Neuron (in vitro differentiated cells): Measurements from ENCODE around the gene TRIM25.
"Not testable (repeated sequence)": the region's sequence is repeated elsewhere in the genome, so short reads cannot be mapped to it uniquely, and the experiment has no call there.

Source experiments
- H2AFZ ChIP-seq: one replicate; pipeline ENCODE4 v1.6.1; 2013; ENCODE audit warnings: low read depth, mild to moderate bottlenecking, inconsistent platforms, low read length, moderate library complexity
- H3K27me3 ChIP-seq: one replicate; pipeline ENCODE4 v1.6.1; 2013; ENCODE audit warnings: low read length; ENCODE audit not compliant: insufficient read depth
- H3K36me3 ChIP-seq: one replicate; pipeline ENCODE4 v1.6.1; 2013; ENCODE audit warnings: low read length; ENCODE audit not compliant: insufficient read depth
- H3K4me1 ChIP-seq: one replicate; pipeline ENCODE4 v1.6.1; 2013; ENCODE audit warnings: low read length; ENCODE audit not compliant: insufficient read depth
- H3K4me3 ChIP-seq: 2 replicates; pipeline ENCODE4 v1.5.1; 2013; ENCODE audit warnings: mild to moderate bottlenecking, low read length, moderate library complexity
- H3K9me3 ChIP-seq: one replicate; pipeline ENCODE4 v1.6.1; 2013; ENCODE audit warnings: low read length

TRIM25 gene, protein sequence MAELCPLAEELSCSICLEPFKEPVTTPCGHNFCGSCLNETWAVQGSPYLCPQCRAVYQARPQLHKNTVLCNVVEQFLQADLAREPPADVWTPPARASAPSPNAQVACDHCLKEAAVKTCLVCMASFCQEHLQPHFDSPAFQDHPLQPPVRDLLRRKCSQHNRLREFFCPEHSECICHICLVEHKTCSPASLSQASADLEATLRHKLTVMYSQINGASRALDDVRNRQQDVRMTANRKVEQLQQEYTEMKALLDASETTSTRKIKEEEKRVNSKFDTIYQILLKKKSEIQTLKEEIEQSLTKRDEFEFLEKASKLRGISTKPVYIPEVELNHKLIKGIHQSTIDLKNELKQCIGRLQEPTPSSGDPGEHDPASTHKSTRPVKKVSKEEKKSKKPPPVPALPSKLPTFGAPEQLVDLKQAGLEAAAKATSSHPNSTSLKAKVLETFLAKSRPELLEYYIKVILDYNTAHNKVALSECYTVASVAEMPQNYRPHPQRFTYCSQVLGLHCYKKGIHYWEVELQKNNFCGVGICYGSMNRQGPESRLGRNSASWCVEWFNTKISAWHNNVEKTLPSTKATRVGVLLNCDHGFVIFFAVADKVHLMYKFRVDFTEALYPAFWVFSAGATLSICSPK

DNA sequence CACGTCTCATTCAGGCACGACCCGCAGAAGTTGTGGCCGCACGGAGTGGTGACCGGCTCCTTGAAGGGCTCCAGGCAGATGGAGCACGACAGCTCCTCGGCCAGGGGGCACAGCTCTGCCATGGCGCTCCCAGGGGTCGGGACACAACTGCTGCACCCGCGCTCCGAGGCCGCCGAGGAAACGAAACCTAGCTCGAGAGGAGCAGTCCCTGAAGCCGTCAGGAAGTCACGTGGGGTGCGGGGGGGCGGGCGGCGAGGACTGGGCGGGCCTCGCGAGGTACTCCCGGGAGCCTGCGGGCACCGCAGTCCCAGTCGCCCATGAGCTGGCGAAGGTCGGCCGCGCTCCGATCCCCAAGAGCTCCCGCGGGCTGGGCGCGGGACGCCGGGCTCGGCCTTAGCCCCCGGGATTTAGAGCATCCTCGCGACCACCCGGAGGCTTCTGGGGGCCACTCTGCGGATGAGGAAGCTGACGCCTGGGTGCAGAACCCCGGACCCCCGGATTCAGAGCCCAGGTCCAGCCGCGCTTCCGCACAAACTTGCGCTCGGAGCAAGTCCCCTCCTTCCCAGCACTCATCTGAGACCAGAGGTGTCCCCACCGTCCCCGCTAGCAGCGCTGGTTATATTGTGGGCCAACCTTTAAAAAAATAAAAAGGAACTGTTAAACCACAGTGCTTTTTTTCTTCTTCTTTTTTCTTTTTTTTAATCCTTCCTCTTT is at the start of gene TRIM25:
Gene TRIM25, minus strand, starts transcription at position 183 of the 714 bp plus-strand sequence. Its CDS starts 61 bp downstream, at position 122.
- Histone ChIP-seq H3K4me1 (peaks cover 16% of the 10 kb centered on the region), H3K27me3 (no peaks in the 10 kb centered on the region), H3K9me3 (no peaks in the 10 kb centered on the region), H2AFZ (peak within 1 kb of the TSS; percentile 99), H3K4me3 (peak within 1 kb of the TSS; percentile 78), H3K36me3 (no peaks in the 10 kb centered on the region)

- peak within 1 kb of the TSS; percentile 98 for H3K4me3 ChIP-seq
- H3K36me3 ChIP-seq, result peaks cover 4% of the 10 kb centered on the region
- no peak within 1 kb of the TSS for H2AFZ ChIP-seq
- no peaks in the 10 kb centered on the region for H3K27me3 ChIP-seq
- no peaks in the 10 kb centered on the region for H3K9me3 ChIP-seq
- H3K4me1 ChIP-seq, result peaks cover 10% of the 10 kb centered on the region
Observed at GRCh38 chr17:56960596-56961538, 47.0 kb upstream of the TRIM25 start, which contains the start of gene COIL. COIL (minus strand) TSS chr17:56961050; CDS start chr17:56961019, 31 bp downstream.

GRCh38 chr17:56956992-56957391 is 43.1 kb upstream of the TRIM25 start:
- H3K4me3 ChIP-seq, result no peak overlapping the region
- peaks cover 10% of the 10 kb centered on the region for H3K36me3 ChIP-seq
- H3K9me3 ChIP-seq, result no peaks in the 10 kb centered on the region
- peaks cover 10% of the 10 kb centered on the region for H3K4me1 ChIP-seq
- H3K27me3 ChIP-seq, result no peaks in the 10 kb centered on the region
- no peak overlapping the region for H2AFZ ChIP-seq

DNA sequence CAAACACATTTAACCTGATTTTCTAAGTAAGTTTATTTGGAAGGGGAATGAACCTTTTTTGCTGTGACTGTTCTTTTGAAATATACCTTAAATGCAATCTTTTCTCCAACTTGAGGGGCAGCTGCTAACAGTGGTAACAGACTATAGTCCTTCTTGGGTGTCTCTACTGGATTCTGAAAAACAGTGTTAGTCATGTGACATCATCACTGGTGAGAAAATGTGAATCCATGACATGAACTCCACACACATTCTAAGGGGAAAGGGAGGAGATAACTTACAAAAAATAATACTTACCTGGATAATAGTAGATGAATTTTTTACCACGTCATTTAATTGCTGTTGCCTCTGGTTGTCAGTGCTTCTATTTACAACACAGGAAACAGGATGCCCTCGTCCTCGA is 35.7 kb upstream of the TRIM25 start:
- Histone ChIP-seq H2AFZ (no peak overlapping the region), H3K36me3 (peaks cover 48% of the 10 kb centered on the region), H3K9me3 (no peaks in the 10 kb centered on the region), H3K27me3 (no peaks in the 10 kb centered on the region), H3K4me3 (no peak overlapping the region), H3K4me1 (no peaks in the 10 kb centered on the region)

DNA sequence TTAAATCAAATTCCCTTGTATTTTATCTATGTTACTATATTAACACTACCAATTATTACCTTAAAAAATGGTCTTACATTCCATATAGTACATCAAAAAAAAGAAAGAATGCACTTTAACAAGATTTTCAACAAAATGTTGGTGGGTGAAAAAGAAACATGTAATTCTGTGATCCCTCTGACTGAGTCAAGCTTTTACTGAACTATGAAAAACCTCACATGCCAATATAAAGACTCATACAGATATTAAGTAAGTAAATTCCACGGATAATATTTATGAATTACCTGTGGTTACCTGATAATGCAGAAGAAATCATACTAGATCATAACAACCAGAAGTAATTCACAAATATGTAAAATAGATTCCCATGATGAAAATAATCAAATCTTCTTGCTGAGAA is 34.6 kb upstream of the TRIM25 start:
- no peaks in the 10 kb centered on the region for H3K9me3 ChIP-seq
- H2AFZ ChIP-seq, result no peak overlapping the region
- no peaks in the 10 kb centered on the region for H3K4me1 ChIP-seq
- H3K36me3 ChIP-seq, result peaks cover 55% of the 10 kb centered on the region
- no peaks in the 10 kb centered on the region for H3K27me3 ChIP-seq
- no peak overlapping the region for H3K4me3 ChIP-seq

GRCh38 chr17:56947741-56948140 is 33.9 kb upstream of the TRIM25 start:
- H2AFZ ChIP-seq, result no peak overlapping the region
- no peak overlapping the region for H3K4me3 ChIP-seq
- H3K36me3 ChIP-seq, result peaks cover 60% of the 10 kb centered on the region
- H3K4me1 ChIP-seq, result no peaks in the 10 kb centered on the region
- no peaks in the 10 kb centered on the region for H3K9me3 ChIP-seq
- no peaks in the 10 kb centered on the region for H3K27me3 ChIP-seq

GRCh38 chr17:56945938-56946505 is 32.2 kb upstream of the TRIM25 start:
- H3K4me3 ChIP-seq, result no peak overlapping the region
- no peaks in the 10 kb centered on the region for H3K27me3 ChIP-seq
- H3K9me3 ChIP-seq, result no peaks in the 10 kb centered on the region
- H3K36me3 ChIP-seq, result peaks cover 65% of the 10 kb centered on the region
- no peak overlapping the region for H2AFZ ChIP-seq
- no peaks in the 10 kb centered on the region for H3K4me1 ChIP-seq

- Histone ChIP-seq H3K4me3 (no peak overlapping the region), H3K36me3 (peaks cover 60% of the 10 kb centered on the region), H3K4me1 (no peaks in the 10 kb centered on the region), H3K9me3 (no peaks in the 10 kb centered on the region), H2AFZ (no peak overlapping the region), H3K27me3 (no peaks in the 10 kb centered on the region)
Observed at GRCh38 chr17:56943505-56944125, 29.8 kb upstream of the TRIM25 start.

DNA sequence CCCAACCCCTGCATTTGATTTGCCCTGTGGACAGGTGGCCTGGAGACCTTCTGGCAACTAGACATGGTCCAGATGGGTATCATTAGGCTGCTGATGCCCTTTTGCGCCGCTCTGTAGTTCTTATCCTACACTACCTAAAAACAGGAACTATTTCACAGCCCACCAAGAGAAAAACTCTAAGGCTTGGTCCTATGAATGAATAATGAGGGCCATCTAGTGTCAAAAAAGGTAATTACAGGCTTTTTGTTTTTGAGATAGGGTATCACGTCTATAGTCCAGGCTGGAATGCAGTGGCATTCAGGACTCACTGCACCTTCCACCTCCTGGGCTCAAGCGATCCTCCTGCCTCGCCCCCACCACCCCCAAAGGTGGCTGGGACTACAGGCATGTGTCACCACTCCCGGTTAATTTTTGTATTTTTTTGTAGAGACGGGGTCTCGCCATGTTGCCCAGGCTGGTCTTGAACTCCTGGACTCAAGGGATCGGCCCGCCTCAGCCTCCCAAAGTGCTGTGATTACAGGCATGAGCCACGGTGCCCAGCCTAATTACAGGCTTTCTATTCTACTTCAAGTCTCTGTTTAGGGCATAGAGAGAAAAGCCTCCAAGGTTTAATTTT is 26.1 kb upstream of the TRIM25 start:
- H2AFZ ChIP-seq, result no peak overlapping the region
- H3K27me3 ChIP-seq, result no peaks in the 10 kb centered on the region
- H3K4me3 ChIP-seq, result no peak overlapping the region
- H3K4me1 ChIP-seq, result no peaks in the 10 kb centered on the region
- peaks cover 67% of the 10 kb centered on the region for H3K36me3 ChIP-seq
- peaks cover 5% of the 10 kb centered on the region for H3K9me3 ChIP-seq

DNA sequence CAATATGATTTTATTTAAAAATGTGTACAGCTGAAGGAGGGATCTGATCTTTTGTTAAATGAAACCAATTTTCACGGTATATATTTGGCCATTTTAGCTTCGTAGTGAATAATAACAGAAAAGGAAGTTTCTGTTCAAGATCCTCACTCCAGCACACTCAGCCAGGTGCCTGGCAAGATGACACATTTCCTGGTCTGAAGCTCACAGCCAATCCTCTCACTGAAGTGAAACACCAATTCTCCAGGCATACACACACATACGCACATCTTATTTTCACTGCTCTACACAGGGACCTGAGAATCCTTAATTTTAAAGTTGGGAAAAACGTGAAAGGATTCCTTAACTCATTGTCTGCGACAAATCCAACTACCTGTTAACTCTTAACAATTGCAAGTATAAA is 24.4 kb upstream of the TRIM25 start:
- H3K4me3 ChIP-seq, H3K9me3 ChIP-seq, H3K4me1 ChIP-seq, H2AFZ ChIP-seq, H3K27me3 ChIP-seq: not testable (repeated sequence)
- peaks cover 67% of the 10 kb centered on the region for H3K36me3 ChIP-seq

DNA sequence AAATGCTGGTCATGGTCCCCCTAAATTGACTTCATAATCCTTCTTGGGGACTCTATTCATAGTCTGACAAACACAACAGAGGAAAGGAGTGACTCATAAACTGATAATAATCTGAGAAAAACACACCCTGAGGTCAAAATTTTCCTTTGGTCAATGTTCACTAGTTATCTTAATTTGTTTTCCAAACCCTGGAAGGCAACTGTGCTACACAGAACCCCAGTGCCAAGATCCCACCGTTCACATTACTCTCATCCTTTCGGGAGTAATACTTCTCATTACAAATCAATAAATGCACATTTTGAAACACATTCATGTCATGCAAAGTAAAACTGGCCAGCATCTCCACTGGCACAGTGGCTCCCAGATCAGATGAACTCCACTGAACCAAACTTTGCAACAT is 23.8 kb upstream of the TRIM25 start:
- Histone ChIP-seq H3K4me1 (no peaks in the 10 kb centered on the region), H3K9me3 (peaks cover 5% of the 10 kb centered on the region), H3K27me3 (no peaks in the 10 kb centered on the region), H3K4me3 (no peak overlapping the region), H2AFZ (no peak overlapping the region), H3K36me3 (peaks cover 63% of the 10 kb centered on the region)
